HuH-7.5 (cell line): ENCODE data around the gene SKP2.

Experiments
- DNase-seq: peaks from one replicate; pipeline ENCODE4 v3.0.0; 2011; ENCODE audit warnings: low spot score

The SKP2 gene

GRCh38 chr5:36200513-36200912 is 48.6 kb downstream of the SKP2 start:
- no peak for DNase-seq

DNA sequence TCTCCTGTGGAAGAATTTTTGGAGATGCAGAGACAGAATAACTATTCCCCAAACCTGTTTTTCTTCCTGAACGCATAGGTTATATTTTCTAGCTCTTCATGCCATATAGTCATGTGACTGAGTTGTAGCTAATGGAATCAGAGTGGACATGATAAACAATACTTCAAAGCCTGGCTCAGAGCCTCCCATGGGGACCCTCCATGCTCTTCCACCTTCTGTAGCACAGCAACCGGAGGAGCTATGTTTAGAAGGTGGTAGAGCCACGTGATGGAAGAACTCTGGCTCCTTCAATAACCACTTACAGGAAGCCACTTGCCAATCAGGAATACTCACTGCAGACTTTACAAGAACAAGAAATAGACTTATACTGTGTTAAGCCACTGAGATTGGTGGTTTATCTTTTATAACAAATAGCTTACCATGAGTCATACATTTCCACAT is 50.6 kb downstream of the SKP2 start:
- no peak for DNase-seq

- DNase-seq: no peak
Measured at GRCh38 chr5:36205329-36205728, 53.4 kb downstream of the SKP2 start.

DNA sequence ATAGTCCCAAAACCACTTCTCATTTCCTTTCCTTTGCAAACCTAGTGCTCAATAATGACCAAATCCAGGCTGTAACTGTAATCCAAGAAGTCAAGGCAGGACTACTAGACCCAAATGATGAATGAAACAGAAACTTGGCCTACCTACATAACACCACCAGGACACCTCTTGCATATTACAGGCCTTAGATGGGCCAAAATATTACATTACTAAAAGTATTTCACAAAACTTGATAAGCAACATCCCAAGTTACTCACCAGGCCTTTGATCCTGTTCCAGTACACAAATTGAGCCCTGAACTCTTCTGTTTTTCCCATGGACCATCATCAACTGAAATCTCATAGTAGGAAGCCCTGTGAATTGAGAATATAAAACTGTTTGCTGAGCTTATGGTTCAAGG is 55.0 kb downstream of the SKP2 start:
- DNase-seq: no peak

DNA sequence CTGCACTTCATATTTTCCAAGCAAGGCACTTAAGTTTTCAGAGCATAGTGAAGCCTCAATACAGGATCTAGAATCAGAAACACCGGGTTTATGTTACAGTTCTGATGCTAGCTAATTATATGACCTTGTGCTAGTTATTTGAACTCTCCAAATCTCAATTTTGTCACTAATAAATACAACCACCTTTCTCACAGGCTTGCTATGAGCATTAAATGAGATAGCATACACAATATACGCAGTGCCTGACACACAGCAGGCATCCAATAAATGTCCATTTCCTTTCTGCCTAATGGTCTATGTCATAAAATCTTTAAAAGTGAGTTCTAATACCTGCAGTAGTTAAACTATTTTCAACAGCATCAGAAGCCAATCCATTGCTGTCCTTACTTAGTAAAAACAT is 56.9 kb downstream of the SKP2 start:
- no peak for DNase-seq

DNA sequence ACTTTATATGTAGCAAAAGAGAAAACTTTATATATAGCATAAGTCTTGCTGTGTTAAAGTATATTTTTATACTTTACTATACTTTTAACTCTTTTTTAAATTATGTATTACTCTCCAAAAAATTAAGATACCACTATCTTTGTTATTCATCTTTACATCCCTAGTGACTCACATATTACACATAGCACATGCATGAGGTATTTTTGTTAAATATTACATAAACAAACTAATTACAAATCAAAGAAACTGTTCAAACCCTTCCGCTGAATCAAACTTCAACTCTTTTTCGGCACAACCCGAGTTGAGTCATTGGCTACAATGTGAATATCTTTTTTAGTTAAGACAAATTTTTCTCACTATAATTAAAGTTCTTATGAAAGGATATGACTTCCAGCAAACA is 57.8 kb downstream of the SKP2 start:
- DNase-seq: no peak

GRCh38 chr5:36214436-36214835 is 62.5 kb downstream of the SKP2 start:
- no peak for DNase-seq

DNA sequence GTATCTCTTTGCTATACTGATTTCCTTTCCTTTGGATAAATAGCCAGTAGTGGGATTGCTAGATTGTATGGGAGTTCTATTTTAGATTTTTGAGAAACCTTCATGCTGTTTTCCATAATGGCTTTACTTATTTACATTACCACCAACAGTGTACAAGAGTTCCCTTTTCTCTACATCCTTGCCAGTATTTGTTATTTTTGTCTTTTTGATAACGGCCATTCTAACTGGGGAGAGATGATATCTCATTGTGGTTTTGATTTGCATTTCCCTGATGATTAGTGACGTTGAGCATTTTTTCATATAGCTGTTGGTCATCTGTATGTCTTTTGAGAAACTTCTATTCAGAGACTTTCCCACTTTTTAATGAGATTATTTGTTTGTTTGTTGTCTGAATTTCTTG is 64.0 kb downstream of the SKP2 start:
- no peak for DNase-seq

GRCh38 chr5:36217567-36217966 is 65.7 kb downstream of the SKP2 start:
- DNase-seq: no peak

- DNase-seq: no peak
Measured at GRCh38 chr5:36217988-36218387, 66.1 kb downstream of the SKP2 start.

GRCh38 chr5:36222620-36223019 is 70.7 kb downstream of the SKP2 start:
- no peak for DNase-seq

GRCh38 chr5:36227046-36227445 is 75.1 kb downstream of the SKP2 start:
- DNase-seq: no peak

- no peak for DNase-seq
Measured at GRCh38 chr5:36228505-36228904, 76.6 kb downstream of the SKP2 start.

DNA sequence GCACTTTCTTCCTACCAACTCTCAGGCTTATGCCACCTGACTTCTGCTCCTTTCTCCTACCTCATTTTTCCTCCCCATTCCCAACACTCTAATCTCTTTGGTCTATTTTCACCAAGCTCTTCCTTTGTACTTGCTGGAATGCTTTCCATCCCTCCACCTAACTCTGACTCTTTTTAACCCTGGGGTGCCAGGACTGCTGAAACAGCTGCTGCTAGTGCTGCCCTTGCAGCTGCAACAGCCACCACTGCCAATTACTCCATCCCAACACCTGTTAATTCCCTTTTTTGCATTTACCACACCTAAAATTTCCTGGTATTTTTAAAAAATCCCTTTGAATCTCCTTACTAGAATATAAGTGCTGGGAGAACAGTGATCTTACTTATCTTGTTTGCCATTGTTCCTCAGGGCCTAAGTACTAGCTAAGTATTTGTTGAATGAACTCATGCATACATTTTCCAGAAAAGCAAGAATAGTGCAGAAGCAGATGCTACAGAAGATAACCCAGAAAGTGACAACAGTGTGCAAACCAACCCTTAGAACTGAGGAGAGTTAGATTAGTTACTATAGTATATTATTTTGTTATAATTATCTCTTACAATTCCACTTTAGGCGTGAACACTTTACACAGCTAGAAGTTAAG is 78.4 kb downstream of the SKP2 start:
- no peak for DNase-seq

DNA sequence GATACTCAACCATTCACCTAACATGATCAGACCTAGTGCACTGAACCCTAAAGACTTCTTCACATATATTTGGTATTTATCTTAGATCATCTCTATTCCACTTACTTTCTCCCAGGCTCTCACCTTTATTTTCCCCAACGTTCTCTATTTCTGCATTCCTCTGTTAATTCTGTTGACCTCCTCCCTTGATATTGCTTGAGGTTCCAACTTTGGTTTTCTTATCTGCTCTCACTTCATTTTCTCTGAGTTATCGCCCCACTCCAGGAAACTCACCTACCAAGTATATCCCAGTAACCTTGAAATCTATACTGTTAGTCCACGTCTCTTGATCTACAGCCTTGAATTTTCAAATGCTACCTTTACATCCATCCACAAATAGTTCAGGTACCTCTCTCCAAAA is 80.6 kb downstream of the SKP2 start:
- no peak for DNase-seq
